Activated naive CD4-positive, alpha-beta T cell treated with anti-CD3 and anti-CD28 coated beads, Interleukin-2, amount 10 ng/mL, durations not matched to agents 7 days and 5 days (primary cell): Measurements from ENCODE around the gene OPCML.

Source experiments
- CTCF ChIA-PET: fragments of 350-600 bp; sonication (Branson Sonifier 250); formaldehyde crosslinking; loops from one replicate; lab custom pipeline; 2021; ENCODE audit warnings: antibody characterized with exemption; lab: Charles Lee
- DNase-seq: peaks from one replicate; pipeline ENCODE4 v3.0.0-alpha.2; 2020
- H3K27ac Mint-ChIP-seq: one replicate; pipeline ENCODE4 v1.8.0; 2021; ENCODE audit warnings: mild to moderate bottlenecking, moderate library complexity, mixed read lengths
- H3K27me3 Mint-ChIP-seq: one replicate; pipeline ENCODE4 v1.8.0; 2021; ENCODE audit warnings: mild to moderate bottlenecking, mixed read lengths
- H3K36me3 Mint-ChIP-seq: one replicate; pipeline ENCODE4 v1.8.0; 2021; ENCODE audit warnings: mixed read lengths
- H3K4me1 Mint-ChIP-seq: one replicate; pipeline ENCODE4 v1.8.0; 2021; ENCODE audit warnings: mixed read lengths
- H3K4me3 Mint-ChIP-seq: one replicate; pipeline ENCODE4 v1.8.0; 2021; ENCODE audit warnings: mild to moderate bottlenecking, moderate library complexity, mixed read lengths
- H3K9me3 Mint-ChIP-seq: one replicate; pipeline ENCODE4 v1.8.0; 2021; ENCODE audit warnings: mixed read lengths

OPCML gene

GRCh38 chr11:133136376-133136775, 395.9 kb downstream of the OPCML start:
- H3K9me3 Mint-ChIP-seq = no peaks in the 10 kb centered on the region
- peaks cover 11% of the 10 kb centered on the region for H3K27me3 Mint-ChIP-seq
- H3K4me3 Mint-ChIP-seq = no peak overlapping the region
- CTCF ChIA-PET = interaction anchor here (1.1 to 1.6 kb wide), 2 partner anchors 57 to 408 kb away, joined by 4 read pairs; no protein-coding TSS in a partner anchor
- H3K36me3 Mint-ChIP-seq = no peaks in the 10 kb centered on the region
- no peak overlapping the region for H3K27ac Mint-ChIP-seq
- DNase-seq = no peak
- no peaks in the 10 kb centered on the region for H3K4me1 Mint-ChIP-seq

- no peaks in the 10 kb centered on the region for H3K4me1 Mint-ChIP-seq
- peak; percentile 64 for DNase-seq
- no peaks in the 10 kb centered on the region for H3K36me3 Mint-ChIP-seq
- no peak overlapping the region for H3K27ac Mint-ChIP-seq
- CTCF ChIA-PET = interaction anchor here (0.8 to 4.6 kb wide), 5 partner anchors 11 to 700 kb away, joined by 3 to 46 read pairs (median 5); no protein-coding TSS in a partner anchor
- peaks cover 11% of the 10 kb centered on the region for H3K27me3 Mint-ChIP-seq
- H3K4me3 Mint-ChIP-seq = no peak overlapping the region
- no peaks in the 10 kb centered on the region for H3K9me3 Mint-ChIP-seq
Observed at GRCh38 chr11:133134314-133135173, 397.8 kb downstream of the OPCML start.

GRCh38 chr11:133133606-133134005, 398.7 kb downstream of the OPCML start:
- Mint-ChIP-seq H3K36me3 (no peaks in the 10 kb centered on the region), H3K27ac (no peak overlapping the region), H3K4me1 (no peaks in the 10 kb centered on the region), H3K9me3 (no peaks in the 10 kb centered on the region), H3K27me3 (peaks cover 11% of the 10 kb centered on the region), H3K4me3 (no peak overlapping the region)
- no peak for DNase-seq
- CTCF ChIA-PET = interaction anchor here (1.3 to 4.6 kb wide), 4 partner anchors 10 to 701 kb away, joined by 3 to 46 read pairs (median 5); no protein-coding TSS in a partner anchor

- Mint-ChIP-seq H3K4me1 (no peaks in the 10 kb centered on the region), H3K27me3 (peaks cover 11% of the 10 kb centered on the region), H3K36me3 (no peaks in the 10 kb centered on the region), H3K9me3 (no peaks in the 10 kb centered on the region), H3K4me3 (no peak overlapping the region), H3K27ac (no peak overlapping the region)
- DNase-seq = no peak
- CTCF ChIA-PET = interaction anchor here (1.3 to 4.6 kb wide), 3 partner anchors 56 to 702 kb away, joined by 3 to 46 read pairs (median 4); no protein-coding TSS in a partner anchor
Observed at GRCh38 chr11:133133050-133133449, 399.3 kb downstream of the OPCML start.

GRCh38 chr11:133127741-133128140, 404.6 kb downstream of the OPCML start:
- CTCF ChIA-PET = no interaction called here
- Mint-ChIP-seq H3K4me1 (no peaks in the 10 kb centered on the region), H3K36me3 (no peaks in the 10 kb centered on the region), H3K27ac (no peak overlapping the region), H3K27me3 (no peaks in the 10 kb centered on the region), H3K4me3 (no peak overlapping the region), H3K9me3 (no peaks in the 10 kb centered on the region)
- no peak for DNase-seq

- no peak for DNase-seq
- Mint-ChIP-seq H3K27me3 (no peaks in the 10 kb centered on the region), H3K4me1 (no peaks in the 10 kb centered on the region), H3K36me3 (no peaks in the 10 kb centered on the region), H3K4me3 (no peak overlapping the region), H3K9me3 (no peaks in the 10 kb centered on the region), H3K27ac (no peak overlapping the region)
- CTCF ChIA-PET = interaction anchor here (1.6 kb wide), 1 partner anchor 11 kb away, joined by 5 read pairs; no protein-coding TSS in a partner anchor
Observed at GRCh38 chr11:133123796-133124195, 408.5 kb downstream of the OPCML start.

GRCh38 chr11:133123366-133123765, 408.9 kb downstream of the OPCML start:
- H3K4me1 Mint-ChIP-seq = no peaks in the 10 kb centered on the region
- H3K9me3 Mint-ChIP-seq = no peaks in the 10 kb centered on the region
- no peaks in the 10 kb centered on the region for H3K27me3 Mint-ChIP-seq
- DNase-seq = no peak
- no peaks in the 10 kb centered on the region for H3K36me3 Mint-ChIP-seq
- CTCF ChIA-PET = interaction anchor here (1.6 kb wide), 1 partner anchor 11 kb away, joined by 5 read pairs; no protein-coding TSS in a partner anchor
- H3K4me3 Mint-ChIP-seq = no peak overlapping the region
- H3K27ac Mint-ChIP-seq = no peak overlapping the region

GRCh38 chr11:133122256-133122655, 410.0 kb downstream of the OPCML start:
- no peak for DNase-seq
- CTCF ChIA-PET = no interaction called here
- H3K27me3 Mint-ChIP-seq = no peaks in the 10 kb centered on the region
- no peaks in the 10 kb centered on the region for H3K9me3 Mint-ChIP-seq
- H3K27ac Mint-ChIP-seq = no peak overlapping the region
- H3K4me3 Mint-ChIP-seq = no peak overlapping the region
- no peaks in the 10 kb centered on the region for H3K4me1 Mint-ChIP-seq
- H3K36me3 Mint-ChIP-seq = no peaks in the 10 kb centered on the region

- Mint-ChIP-seq H3K9me3 (no peaks in the 10 kb centered on the region), H3K4me3 (no peak overlapping the region), H3K4me1 (no peaks in the 10 kb centered on the region), H3K27me3 (no peaks in the 10 kb centered on the region), H3K36me3 (no peaks in the 10 kb centered on the region), H3K27ac (no peak overlapping the region)
- CTCF ChIA-PET = no interaction called here
- no peak for DNase-seq
Observed at GRCh38 chr11:133118563-133119268, 413.6 kb downstream of the OPCML start.

- Mint-ChIP-seq H3K9me3 (no peaks in the 10 kb centered on the region), H3K36me3 (no peaks in the 10 kb centered on the region), H3K4me3 (no peak overlapping the region), H3K27me3 (no peaks in the 10 kb centered on the region), H3K4me1 (no peaks in the 10 kb centered on the region), H3K27ac (no peak overlapping the region)
- CTCF ChIA-PET = interaction anchor here (0.6 kb wide), 1 partner anchor 977 kb away, joined by 3 read pairs; no protein-coding TSS in a partner anchor
- DNase-seq = no peak
Observed at GRCh38 chr11:133115099-133115498, 417.2 kb downstream of the OPCML start.

GRCh38 chr11:133107763-133108162, 424.5 kb downstream of the OPCML start:
- no peak overlapping the region for H3K27ac Mint-ChIP-seq
- no peak overlapping the region for H3K4me3 Mint-ChIP-seq
- CTCF ChIA-PET = no interaction called here
- no peak for DNase-seq
- no peaks in the 10 kb centered on the region for H3K36me3 Mint-ChIP-seq
- no peaks in the 10 kb centered on the region for H3K4me1 Mint-ChIP-seq
- H3K9me3 Mint-ChIP-seq = peaks cover 5% of the 10 kb centered on the region
- no peaks in the 10 kb centered on the region for H3K27me3 Mint-ChIP-seq

GRCh38 chr11:133107136-133107535, 425.2 kb downstream of the OPCML start:
- CTCF ChIA-PET = no interaction called here
- Mint-ChIP-seq H3K27ac (no peak overlapping the region), H3K4me1 (no peaks in the 10 kb centered on the region)

GRCh38 chr11:133106417-133106816, 425.9 kb downstream of the OPCML start:
- no peak for DNase-seq
- H3K4me1 Mint-ChIP-seq = no peaks in the 10 kb centered on the region
- peaks cover 5% of the 10 kb centered on the region for H3K9me3 Mint-ChIP-seq
- H3K36me3 Mint-ChIP-seq = no peaks in the 10 kb centered on the region
- H3K27ac Mint-ChIP-seq = no peak overlapping the region
- no peaks in the 10 kb centered on the region for H3K27me3 Mint-ChIP-seq
- CTCF ChIA-PET = no interaction called here
- no peak overlapping the region for H3K4me3 Mint-ChIP-seq

More at GRCh38 chr11:133107136-133107535, 425.2 kb downstream of the OPCML start:
- Mint-ChIP-seq H3K27me3 (no peaks in the 10 kb centered on the region), H3K9me3 (peaks cover 5% of the 10 kb centered on the region), H3K36me3 (no peaks in the 10 kb centered on the region), H3K4me3 (no peak overlapping the region)
- no peak for DNase-seq

- no peak for DNase-seq
- Mint-ChIP-seq H3K27me3 (no peaks in the 10 kb centered on the region), H3K4me1 (no peaks in the 10 kb centered on the region), H3K36me3 (no peaks in the 10 kb centered on the region), H3K27ac (no peak overlapping the region), H3K9me3 (peaks cover 2% of the 10 kb centered on the region), H3K4me3 (no peak overlapping the region)
- CTCF ChIA-PET = interaction anchor here (0.6 kb wide), 1 partner anchor 17 kb away, joined by 3 read pairs; no protein-coding TSS in a partner anchor
Observed at GRCh38 chr11:133104009-133104744, 428.1 kb downstream of the OPCML start.
